Panc1 (cell line): ENCODE results near the gene ANTXR2. TPM values are rescaled to one million over a fixed set of nuclear protein-coding genes. Genes with fewer than 3 reads are reported as not detected.

Experiments
- ATAC-seq: fragments of 200-7000 bp; cut with Tn5 transposase; 2 replicates; pipeline ENCODE4 v1.9.1; 2020; ENCODE audit warnings: mild to moderate bottlenecking, moderate library complexity
- BruUV-seq: library from RNA; stranded (reverse); fragments of 400-500 nt; replicated peaks from 2 replicates; lab custom pipeline; 2021; lab: Mats Ljungman, UMichigan
- CTCF ChIA-PET: fragments of 300-600 bp; sonication (Branson Sonifier 250); formaldehyde crosslinking; loops from one replicate; lab custom pipeline; 2022; ENCODE audit warnings: antibody characterized with exemption; lab: Charles Lee
- POLR2A ChIA-PET: fragments of 300-600 bp; sonication (Branson Sonifier 250); formaldehyde crosslinking; loops from one replicate; lab custom pipeline; 2022; ENCODE audit warnings: antibody characterized with exemption; lab: Charles Lee
- DNase-seq: peaks from one replicate; pipeline ENCODE4 v3.0.0-alpha.2; 2010; ENCODE audit warnings: low read depth, low spot score
- H3K27ac ChIP-seq: 2 replicates; pipeline ENCODE4 v1.5.1; 2011; ENCODE audit warnings: mild to moderate bottlenecking, low read length, inconsistent platforms
- H3K27me3 ChIP-seq: fragments of 200-500 bp; sonication (Bioruptor generic); 2 replicates; pipeline ENCODE4 v1.6.0; 2014; ENCODE audit warnings: low read length, inconsistent platforms; ENCODE audit not compliant: control insufficient read depth, insufficient read depth
- H3K36me3 ChIP-seq: fragments of 200-500 bp; sonication (Bioruptor generic); 2 replicates; pipeline ENCODE4 v1.5.1; 2014; ENCODE audit warnings: inconsistent platforms, mild to moderate bottlenecking, low read length, moderate library complexity; ENCODE audit not compliant: control insufficient read depth, insufficient read depth
- H3K4me1 ChIP-seq: 2 replicates; pipeline ENCODE4 v1.5.1; 2011; ENCODE audit warnings: inconsistent platforms, mild to moderate bottlenecking, low read length, moderate library complexity; ENCODE audit not compliant: control insufficient read depth, insufficient read depth
- H3K4me3 ChIP-seq, 2 experiments: 2 replicates each; pipeline ENCODE4 v1.5.1; 2011 to 2012; ENCODE audit warnings: low read depth in 2 of 2, low read length in 2 of 2, mild to moderate bottlenecking in 2 of 2, inconsistent platforms in 1 of 2, moderate library complexity in 1 of 2
- H3K9me3 ChIP-seq: fragments of 200-500 bp; sonication (Bioruptor generic); 2 replicates; pipeline ENCODE4 v1.5.1; 2014; ENCODE audit warnings: low read depth, mild to moderate bottlenecking, inconsistent platforms, low read length, moderate library complexity; ENCODE audit not compliant: control insufficient read depth, insufficient read depth
- CTCF ChIP-seq: fragments of 450-650 bp; IDR thresholded peaks from 2 replicates; pipeline ENCODE4 v1.5.1; 2017; ENCODE audit warnings: mild to moderate bottlenecking
- POLR2AphosphoS5 ChIP-seq: IDR thresholded peaks from 2 replicates; pipeline ENCODE4 v1.6.1; 2012; ENCODE audit warnings: mild to moderate bottlenecking, low read depth, low read length, moderate library complexity
- REST ChIP-seq, 2 experiments: IDR thresholded peaks; 2 replicates each; pipeline ENCODE4 v1.6.1; 2011 to 2012; ENCODE audit warnings: low read depth in 2 of 2, control low read depth in 1 of 2, low read length in 1 of 2, mild to moderate bottlenecking in 1 of 2, moderate library complexity in 1 of 2; ENCODE audit not compliant: insufficient read depth in 1 of 2
- SIN3A ChIP-seq: IDR thresholded peaks from 2 replicates; pipeline ENCODE4 v1.6.1; 2012; ENCODE audit warnings: low read depth, mild to moderate bottlenecking, low read length, moderate library complexity, borderline replicate concordance; ENCODE audit not compliant: insufficient read depth
- TCF7L2 ChIP-seq: IDR thresholded peaks from 2 replicates; pipeline ENCODE4 v1.6.1; 2011; ENCODE audit warnings: mild to moderate bottlenecking, low read depth, low read length, inconsistent platforms
- in situ Hi-C: cut with HindIII; loops from 2 replicates; pipeline ENCODE4 v1.10.0; 2016; ENCODE audit warnings: low sequenced_read_pairs, low pct_unique_long_range_greater_than_20kb
- intact Hi-C: fragments of 100-400 bp; cut with micrococcal nuclease; formaldehyde crosslinking; loops from one replicate; pipeline ENCODE4 v1.10.0; 2022; ENCODE audit not compliant: unreplicated experiment
- total RNA-seq: library from RNA; stranded (reverse); gene quantifications from one replicate; pipeline ENCODE4 v1.2.1, GENCODE V29; 2021; ENCODE audit not compliant: unreplicated experiment

Gene ANTXR2
- total RNA-seq, 1 experiment from 2014 or later: 27.8 TPM

GRCh38 chr4:79906303-79906702 lies 166.7 kb downstream of the ANTXR2 start:
- Histone ChIP-seq H3K4me3 (no peak overlapping the region), H3K36me3 (peaks cover 4% of the 10 kb centered on the region; the same call in 1 of the 2 replicates), H3K27me3 (no peaks in the 10 kb centered on the region), H3K4me1 (no peaks in the 10 kb centered on the region), H3K9me3 (no peaks in the 10 kb centered on the region), H3K27ac (no peak overlapping the region)
- ATAC-seq (no peak), DNase-seq (no peak)
- ChIA-PET CTCF (no interaction called here), POLR2A (no interaction called here)
- TF ChIP-seq TCF7L2 (no peak), POLR2AphosphoS5 (no peak), CTCF (no peak), REST (IDR thresholded peaks at IDR 0.05; ENCODE audit: insufficient read depth in 1 of 2, low read depth in 2 of 2, low read length in 1 of 2) (no peak), SIN3A (no peak)
- intact Hi-C loops: no loop called here
- in situ Hi-C loops: no loop called here
- BruUV-seq: no TSS peak

GRCh38 chr4:79905212-79905611 lies 167.8 kb downstream of the ANTXR2 start:
- Histone ChIP-seq H3K4me3 (no peak overlapping the region), H3K27me3 (no peaks in the 10 kb centered on the region), H3K27ac (no peak overlapping the region), H3K4me1 (no peaks in the 10 kb centered on the region), H3K9me3 (no peaks in the 10 kb centered on the region), H3K36me3 (peaks cover 4% of the 10 kb centered on the region; the same call in 1 of the 2 replicates)
- ATAC-seq (no peak), DNase-seq (no peak)
- in situ Hi-C loops (no loop called here), intact Hi-C loops (no loop called here)
- CTCF ChIA-PET: no interaction called here
- TF ChIP-seq SIN3A: no peak
- no peak for TF ChIP-seq REST (IDR thresholded peaks at IDR 0.05; ENCODE audit: insufficient read depth in 1 of 2, low read depth in 2 of 2, low read length in 1 of 2)
- no peak for TF ChIP-seq POLR2AphosphoS5
- no peak for TF ChIP-seq TCF7L2
- TF ChIP-seq CTCF: no peak
- POLR2A ChIA-PET: no interaction called here
- BruUV-seq: no TSS peak
